ENCODE data around the gene EHMT1.

GRCh38 chr9:137720571-137721110 is 101.8 kb downstream of the EHMT1 start:
- TF ChIP-seq POLR2A (IDR thresholded peaks at IDR 0.05), result no peak
- no peak for TF ChIP-seq CTCF (IDR thresholded peaks at IDR 0.05 in 4 of 5, conservative IDR thresholded peaks at IDR 0.05 in 1 of 5)
